ENCODE measurements around the gene FREM3.
"Not testable (repeated sequence)": the region's sequence is repeated elsewhere in the genome, so short reads cannot be mapped to it uniquely, and the experiment has no call there.

The FREM3 gene

DNA sequence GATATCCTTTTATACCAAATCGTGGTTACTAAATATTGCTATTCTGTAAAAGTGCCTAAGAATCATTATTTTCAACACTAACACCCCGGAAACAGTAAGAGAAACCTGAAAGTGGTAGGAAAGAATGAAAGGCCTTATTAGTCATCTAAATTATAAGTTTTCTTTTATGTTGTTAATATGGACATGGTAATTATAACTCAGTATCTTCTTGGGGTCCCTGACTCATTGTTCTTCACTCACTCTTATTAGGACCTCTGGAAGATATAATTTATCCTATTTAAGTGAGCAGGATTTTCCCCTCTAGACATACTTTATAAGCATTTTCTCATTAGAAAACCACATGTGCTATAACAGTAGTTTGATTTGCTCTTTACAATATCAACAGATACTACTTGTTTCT lies 136.0 kb downstream of the FREM3 start:
- DNase-seq = no peak

GRCh38 chr4:143559757-143560147 lies 140.7 kb downstream of the FREM3 start:
- DNase-seq = no peak

DNA sequence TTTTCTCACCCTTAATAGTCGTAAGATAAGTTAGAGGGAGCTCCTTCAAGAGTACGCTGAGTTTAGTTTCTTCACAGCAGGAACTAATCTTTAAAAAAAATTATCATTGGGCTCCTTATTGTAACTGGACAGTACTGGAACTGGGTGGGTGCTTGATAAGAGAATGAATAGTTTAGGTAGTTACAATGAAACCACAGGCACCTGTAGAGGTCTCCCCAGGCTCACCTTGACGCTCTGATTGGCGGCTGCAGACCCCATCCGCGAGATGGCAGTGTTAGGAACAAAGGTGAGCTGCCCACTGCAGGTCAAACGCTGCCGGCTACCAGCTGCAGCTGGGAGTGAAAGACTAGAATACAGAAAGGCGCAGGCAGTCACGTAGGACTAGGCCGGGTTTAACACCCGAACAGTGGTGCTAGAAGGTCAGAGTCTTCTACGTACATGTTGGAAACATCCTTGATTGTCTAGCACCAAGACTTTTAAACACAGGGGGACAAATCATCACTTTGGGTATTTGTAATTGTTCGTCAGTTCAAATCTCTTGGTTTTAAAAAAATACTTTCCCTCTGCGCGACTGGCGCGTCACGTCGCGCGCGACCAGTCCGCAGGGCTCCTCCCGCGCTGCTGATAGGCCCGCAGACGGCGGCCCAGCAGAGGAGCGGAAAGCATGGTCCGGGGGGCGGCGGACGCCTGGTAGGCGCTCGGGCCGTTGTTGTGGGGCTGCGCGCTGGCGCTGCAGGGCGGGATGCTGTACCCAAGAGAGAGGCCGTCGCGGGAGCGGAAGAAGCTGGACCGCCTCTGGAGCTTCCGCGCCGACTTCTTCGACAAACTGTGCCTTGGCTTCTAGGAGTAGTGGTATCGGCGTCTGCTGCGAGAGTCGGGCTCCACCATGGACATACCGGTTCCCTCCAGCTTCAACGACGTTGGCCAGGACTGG lies 141.4 kb downstream of the FREM3 start:
- peak; percentile 48 for DNase-seq

- DNase-seq = no peak
Observed at GRCh38 chr4:143558286-143558685, 142.2 kb downstream of the FREM3 start.

- DNase-seq = no peak
Observed at GRCh38 chr4:143555676-143556075, 144.8 kb downstream of the FREM3 start.

DNA sequence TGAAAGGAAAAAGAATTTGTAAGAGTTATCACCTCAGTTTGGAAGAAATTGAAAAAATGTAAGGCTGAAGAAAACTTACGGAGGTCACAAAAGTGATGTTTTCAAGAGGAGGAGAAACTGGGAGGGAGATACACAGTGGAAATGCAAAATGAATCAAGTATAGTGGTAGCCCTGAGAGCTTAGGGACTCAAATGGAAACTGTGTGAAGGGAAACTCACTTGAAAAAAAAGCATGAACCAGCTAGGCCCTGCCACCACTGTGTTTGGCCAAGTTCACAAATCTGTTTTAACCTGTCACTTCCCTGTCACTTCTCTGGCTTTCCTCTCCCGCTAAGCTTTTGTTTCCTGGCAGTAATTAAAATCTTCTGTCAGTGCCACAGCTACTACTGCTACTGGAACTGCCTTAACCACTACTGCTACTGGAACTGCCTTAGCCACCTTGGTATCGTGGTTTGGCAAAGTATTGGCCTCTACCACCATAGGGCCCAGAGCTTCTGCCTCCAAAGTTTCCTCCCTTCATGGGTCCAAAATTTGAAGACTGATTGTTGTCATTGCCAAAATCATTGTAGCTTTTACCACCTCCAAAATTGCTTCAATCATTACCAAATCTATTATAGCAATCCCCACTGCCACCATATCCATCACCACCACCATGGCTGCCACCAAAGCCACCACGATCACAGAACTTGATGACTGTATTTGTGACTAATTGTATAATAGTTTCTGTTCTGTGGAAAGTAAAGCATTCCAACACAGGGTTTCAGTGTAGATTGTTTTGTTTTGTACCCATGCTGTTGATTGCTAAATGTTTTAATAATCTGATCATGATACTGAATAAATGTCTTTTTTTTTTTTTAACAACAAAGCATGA lies 145.5 kb downstream of the FREM3 start:
- no peak for DNase-seq

DNA sequence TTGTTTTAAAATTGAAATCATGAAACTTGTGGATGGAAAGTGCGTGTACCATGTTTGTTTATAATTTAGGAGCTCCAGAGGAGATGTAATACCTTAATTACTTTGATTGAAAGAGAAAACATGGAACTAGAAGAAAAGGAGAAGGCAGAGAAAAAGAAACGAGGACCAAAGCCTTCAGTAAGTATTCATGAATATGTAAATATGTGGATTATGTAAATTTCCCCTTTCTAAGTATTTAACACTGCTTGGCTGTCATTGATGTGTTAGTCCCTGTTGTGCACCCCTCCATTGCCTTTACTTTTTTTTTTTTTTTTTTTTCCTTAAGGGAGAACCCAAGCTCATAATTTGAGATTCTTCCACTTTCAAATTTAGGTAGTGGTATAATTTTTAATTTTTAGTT lies 150.5 kb downstream of the FREM3 start:
- no peak for DNase-seq

DNA sequence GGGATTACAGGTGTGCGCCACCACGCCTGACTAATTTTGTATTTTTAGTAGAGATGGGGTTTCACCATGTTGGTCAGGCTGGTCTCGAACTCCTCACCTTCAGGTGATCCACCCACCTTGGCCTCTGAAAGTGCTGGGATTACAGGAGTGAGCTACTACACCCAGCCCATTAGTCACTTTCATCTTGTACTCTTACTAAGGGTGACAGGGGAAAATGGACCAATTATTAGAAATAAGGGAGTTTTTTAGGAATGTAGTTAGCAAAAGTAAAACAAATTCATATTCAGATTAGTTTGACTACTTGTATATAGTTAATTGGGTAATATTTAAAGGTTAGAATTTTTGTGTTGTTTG lies 160.8 kb downstream of the FREM3 start:
- DNase-seq = no peak

- no peak for DNase-seq
Observed at GRCh38 chr4:143538979-143539669, 161.4 kb downstream of the FREM3 start.

- no peak for DNase-seq
Observed at GRCh38 chr4:143531788-143532491, 168.5 kb downstream of the FREM3 start.

DNA sequence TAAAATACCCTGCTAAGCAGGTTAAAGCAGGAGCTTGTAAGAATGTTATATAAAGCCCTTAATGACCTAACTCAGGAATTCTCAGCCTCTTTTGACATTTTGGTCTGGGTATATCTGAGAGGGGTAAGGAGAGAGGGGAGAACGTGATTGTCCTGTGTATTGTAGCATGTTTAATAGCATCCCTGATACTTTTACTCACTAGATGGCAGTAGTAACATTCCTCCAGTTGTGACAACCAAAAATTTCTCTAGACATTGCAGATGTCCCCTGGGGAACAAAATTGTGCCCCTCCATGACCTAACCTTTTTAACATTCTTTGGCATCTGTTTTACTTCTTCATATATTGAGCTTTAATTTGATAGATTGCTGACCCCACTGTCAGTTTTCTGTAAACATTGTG lies 169.1 kb downstream of the FREM3 start:
- DNase-seq = no peak

DNA sequence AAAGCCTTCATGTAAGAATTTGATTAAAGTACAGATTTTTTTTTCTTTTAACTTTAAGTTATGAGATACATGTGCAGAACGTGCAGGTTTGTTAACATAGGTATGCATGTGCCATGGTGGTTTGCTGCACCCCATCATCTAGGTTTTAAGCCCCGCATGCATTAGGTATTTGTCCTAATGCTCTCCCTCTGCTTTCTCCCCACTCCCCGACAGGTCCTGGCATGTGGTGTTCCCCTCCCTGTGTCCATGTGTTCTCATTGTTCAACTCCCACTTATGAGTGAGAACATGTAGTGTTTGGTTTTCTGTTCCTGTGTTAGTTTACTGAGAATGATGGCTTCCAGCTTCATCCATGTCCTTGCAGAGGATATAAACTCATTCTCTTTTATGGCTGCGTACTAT lies 172.4 kb downstream of the FREM3 start:
- not testable (repeated sequence) for DNase-seq
